Ureter (tissue), 1 donor: ENCODE measurements around the gene CCKAR. TPM values are rescaled to one million over a fixed set of nuclear protein-coding genes. Genes with fewer than 3 reads are reported as not detected.

ENCODE experiments used
- DNase-seq: peaks from one replicate; pipeline ENCODE4 v3.0.0-alpha.2; 2020; ENCODE audit warnings: low spot score
- total RNA-seq: library from RNA; stranded (reverse); gene quantifications from one replicate; pipeline ENCODE4 v1.2.4, GENCODE V29; 2023
- donor health status: DM: yes; HTN: yes; CAD: no.

CCKAR gene
- total RNA-seq, 1 donor from 2014 or later = not detected

DNA sequence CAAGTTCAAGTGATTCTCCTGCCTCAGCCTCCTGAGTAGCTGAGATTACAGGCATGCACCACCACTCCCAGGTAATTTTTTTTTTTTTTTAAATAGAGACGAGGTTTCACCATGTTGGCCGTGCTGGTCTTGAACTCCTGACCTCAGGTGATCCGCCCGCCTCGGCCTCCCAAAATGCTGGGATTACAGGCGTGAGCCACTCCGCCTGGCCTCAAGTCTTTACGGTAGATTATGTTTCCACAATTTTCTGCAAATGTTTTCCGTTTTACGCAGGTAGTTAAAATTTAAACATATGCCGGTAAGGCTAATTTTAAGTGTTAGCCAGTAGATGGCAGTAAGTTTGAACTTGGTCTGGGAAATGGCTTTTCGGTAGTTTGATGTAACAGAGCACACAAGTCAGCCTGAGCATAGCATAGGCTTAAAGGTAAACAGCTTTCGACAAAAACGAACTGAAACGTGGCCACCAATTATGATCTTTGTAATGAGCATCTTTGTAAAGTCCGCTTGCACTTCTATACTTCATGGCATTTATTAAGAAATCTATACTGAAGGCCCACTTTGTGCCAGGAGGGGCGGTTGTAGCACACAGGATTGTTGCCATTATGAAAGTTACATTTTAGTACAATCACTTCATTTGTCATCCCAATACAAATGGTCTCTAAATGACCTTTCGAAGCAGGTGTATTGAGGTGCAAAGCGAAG lies 31.1 kb downstream of the CCKAR start:
- no peak for DNase-seq

DNA sequence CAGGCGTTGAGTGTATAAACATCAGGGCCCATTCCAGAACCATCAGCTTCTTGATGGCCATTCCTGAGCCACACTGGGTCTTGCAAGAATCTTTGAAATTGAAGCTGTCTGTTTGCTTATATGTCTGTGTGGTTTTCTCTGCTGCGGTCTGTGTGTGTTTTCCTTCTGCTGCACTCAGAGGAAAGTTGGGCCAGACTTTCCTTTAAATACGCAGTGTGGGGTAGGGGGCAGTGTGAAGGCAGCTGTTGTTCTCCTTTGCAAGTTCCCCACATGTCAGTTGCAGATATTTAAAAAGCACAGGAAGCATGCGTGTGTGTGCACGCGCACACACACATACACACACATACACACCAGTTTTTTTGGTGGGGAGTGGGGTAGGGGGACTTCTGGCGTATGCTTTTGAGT lies 32.1 kb downstream of the CCKAR start:
- no peak for DNase-seq

DNA sequence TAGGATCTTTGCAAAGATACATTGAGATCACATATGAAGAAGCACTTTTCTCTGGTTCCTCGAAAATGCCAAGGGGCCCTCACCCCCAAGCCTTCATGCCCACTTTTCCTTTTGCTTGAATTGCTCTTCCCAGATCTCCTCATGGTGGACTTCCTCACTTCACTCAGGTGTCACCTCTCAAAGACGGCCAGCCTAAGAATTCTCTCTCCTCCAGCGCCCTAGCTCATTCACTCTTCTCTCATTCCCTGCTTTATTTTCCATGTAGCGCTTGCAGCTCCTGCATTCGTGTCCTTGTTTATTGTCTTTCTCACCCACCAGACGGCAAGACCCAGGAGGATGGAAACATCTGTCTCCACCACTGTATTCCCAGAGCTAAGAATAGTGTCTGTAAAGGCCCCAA lies 32.9 kb downstream of the CCKAR start:
- no peak for DNase-seq

DNA sequence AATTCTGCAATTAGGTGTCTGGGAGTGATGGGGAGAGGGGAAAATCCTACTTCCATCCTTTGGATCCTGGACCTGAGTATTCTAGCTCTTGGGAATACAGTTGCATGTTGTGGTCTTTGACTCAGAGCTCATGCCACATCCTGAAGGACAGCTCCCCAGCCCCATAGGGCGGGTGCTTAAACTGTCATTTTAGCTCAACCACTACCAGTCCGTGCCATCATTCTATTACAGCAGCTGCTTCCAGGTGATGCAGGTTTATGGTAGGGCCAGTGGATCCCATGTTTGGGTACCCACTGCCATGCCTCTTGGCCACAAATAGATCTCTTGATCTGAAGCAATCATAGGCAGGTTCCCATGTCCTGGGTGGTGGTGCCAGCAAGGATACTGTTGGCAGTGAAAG lies 34.7 kb downstream of the CCKAR start:
- no peak for DNase-seq

DNA sequence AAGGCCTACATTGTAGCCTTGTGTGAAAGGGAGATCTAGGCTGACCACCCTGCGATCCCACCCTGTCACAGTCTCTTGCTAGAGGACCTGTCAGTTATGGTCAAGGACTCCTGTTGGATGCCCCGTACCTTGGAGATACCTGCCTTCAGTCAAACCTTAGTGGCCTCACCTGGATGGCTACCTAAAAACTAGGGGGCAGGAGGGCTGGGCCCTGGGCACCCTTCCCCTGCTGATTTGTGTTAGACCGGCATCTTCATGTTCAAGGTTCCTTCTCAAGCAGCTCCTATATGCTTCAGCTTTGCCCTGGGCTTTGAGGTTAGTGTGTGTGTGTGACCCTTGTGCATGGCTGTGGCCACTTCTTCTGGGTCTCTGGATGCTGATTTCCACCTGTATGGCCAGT lies 35.3 kb downstream of the CCKAR start:
- DNase-seq = no peak

DNA sequence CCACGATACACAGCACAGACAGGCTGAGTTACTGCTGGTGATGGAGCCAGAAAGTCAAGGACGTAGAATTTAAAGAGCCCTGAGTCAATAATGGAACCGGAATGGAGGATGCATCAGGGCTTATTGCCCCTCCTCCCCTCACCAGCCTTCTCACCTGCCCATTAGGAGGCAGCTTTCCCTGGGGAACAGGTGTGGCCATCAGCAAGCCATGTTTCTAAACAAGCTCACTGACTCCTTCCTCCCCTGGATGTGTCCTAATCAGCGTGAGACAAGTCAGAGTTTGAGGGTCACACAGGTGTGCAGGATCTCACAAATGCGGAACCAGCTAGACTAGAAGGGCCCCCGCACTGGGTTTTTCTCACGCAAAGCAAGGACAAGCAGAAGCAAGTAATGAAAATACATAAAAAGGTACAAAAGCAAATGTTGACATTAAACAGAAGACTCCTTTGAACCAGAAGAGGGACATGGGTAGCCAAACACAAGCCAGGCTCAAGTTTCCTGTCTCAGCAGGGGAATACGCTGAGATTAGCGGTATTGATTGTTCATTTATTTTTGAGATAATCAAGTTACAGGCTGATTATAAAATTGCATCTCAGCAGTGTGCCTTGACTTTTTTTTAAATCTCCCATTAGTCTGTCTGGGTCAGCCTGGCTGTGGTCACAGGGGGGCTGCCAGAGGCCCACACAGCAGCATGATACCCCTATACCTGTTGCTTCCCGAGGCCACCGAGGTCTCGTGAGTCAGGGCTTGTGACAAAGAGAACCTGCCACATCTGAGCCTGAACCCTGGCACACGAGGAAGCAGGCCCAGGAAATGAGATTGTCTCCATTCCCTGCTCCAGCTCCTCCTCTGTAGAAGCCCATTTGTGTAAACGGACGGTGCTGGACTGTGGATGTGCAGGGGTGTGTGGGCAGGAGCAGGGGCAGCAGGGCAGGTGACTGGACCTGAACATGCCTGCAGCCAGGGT lies 37.4 kb downstream of the CCKAR start:
- DNase-seq = no peak

DNA sequence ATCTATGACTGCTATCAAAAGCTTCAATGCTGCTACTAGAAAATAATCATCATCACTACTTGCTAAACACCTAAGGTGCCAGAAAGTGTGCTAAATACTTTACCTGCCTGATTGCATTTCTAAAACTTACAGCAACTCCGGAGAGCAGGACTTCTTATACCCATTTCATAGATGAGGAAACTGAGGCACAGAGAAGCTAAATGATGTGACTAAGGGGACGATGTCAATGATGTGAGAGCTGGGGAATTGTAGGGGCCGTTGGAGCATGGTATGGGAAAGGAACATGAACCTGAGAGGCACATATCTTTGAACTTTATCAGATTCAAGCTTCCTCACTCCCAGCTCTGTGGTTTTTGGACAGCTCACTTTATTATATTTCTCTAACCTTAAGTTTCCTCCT lies 38.7 kb downstream of the CCKAR start:
- DNase-seq = no peak

DNA sequence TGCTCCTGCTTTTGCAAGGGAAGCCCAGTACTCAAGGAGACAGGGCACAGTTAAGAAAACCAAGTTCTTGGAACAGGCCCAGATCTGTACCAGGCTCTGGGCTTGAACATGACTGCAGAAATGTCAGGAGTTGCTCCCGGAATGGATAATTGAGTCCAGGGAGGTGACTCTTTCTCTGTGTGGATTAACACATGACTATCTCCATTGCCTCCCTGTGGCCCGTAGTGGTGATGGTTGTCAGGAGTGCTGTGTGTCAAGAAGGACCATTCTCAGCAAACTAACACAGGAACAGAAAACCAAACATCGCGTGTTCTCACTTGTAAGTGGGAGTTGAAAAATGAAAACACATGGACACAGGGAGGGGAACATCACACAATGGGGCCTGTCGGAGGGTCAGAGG lies 39.9 kb downstream of the CCKAR start:
- no peak for DNase-seq

DNA sequence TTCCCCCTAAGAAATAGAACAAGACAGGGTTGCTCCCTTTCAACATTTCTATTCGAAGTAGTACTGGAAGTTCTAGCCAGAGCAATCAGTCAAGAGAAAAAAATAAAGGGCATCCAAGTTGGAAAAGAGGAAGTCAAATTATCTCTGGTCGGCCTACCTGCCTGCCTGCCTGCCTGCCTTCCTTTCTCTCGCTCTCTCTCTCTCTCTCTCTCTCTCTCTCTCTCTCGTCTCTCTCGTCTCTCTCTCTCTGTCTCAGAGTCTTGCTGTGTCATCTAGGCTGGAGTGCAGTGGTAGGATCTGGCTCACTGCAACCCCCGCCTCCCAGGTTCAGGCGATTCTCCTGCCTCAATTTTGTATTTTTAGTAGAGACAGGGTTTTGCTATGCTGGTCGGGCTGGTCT lies 42.9 kb downstream of the CCKAR start:
- no peak for DNase-seq

DNA sequence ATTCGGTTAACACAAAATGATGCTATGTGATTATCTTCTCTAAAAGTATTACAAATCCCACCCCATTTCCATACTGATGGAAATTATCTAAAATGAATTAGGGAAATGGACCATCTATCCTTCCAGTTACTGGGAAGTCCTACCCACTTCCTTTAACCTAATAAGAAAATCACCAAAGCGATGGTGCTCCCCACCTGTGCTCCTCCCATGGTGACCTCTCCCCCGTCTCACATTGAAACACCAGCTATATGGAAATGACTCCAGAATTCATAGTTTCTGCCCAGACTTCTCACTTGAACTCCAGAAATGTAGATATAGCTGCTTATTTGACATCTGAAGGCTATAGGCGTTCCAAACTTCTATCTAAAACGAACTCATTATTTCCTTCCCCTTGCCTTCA lies 48.5 kb downstream of the CCKAR start:
- no peak for DNase-seq

DNA sequence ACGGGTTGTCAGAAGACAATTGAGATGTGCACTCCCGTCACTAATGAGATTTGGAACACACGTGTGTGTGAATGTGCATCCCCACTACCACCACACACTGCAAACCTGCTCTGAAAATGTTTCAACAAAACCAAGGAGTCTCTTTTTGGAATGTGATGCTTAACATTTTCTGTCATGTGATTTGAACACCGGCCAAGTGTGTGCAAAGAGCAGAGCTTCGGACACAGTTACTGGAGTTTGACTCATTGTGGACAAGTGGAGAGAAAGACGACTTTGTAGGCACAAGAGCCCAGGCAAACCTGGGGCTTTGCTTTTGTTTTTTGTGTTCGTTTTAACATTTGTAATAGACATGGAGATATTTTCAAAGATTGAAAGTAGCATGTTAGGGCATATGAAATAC lies 49.2 kb downstream of the CCKAR start:
- no peak for DNase-seq

DNA sequence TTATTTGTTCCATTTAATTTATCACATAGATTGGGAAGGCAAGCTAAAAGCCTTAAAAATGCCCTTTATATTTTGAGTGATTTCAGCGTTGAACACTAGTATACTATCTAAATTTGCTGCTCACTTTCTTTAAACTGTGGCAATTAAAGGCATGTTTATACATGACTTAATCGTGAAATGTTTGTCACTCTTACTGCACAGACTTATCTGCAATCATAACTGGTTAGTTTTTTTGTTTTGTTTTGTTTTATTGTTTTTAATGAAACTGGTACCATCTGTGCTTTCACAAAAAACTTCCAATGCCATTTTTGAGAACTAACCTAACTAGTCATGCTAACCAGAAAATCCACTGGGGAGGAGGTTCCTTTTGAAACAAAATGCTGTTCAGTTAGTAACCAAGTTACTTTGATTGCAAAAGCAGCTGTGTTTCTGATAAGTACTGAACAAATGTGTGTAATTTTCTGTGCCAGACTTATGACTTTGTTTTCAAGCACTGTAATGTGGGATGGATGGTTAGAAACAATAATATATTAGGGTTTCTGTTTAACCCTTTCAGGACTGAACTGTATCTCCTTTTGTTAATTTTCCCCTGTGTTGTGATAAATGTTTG lies 56.1 kb downstream of the CCKAR start:
- no peak for DNase-seq

DNA sequence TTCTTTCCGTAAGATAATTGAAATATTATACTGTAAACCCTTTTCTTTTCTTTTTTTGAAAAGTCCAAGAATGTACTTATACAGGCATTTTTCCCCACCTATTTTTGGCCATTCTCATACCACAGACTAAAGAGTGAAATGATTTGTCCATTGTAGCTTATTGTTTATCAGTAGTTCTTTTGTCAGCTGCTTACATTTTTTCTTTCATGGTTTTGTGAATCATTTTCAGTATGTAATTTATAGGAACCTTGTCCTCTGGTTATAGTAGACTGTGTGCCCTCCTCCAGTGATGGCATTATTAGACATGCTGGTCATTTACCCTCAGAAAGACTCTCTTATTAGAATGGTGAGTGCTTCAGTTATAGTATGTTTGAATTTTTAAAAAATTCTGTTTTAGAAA lies 56.7 kb downstream of the CCKAR start:
- no peak for DNase-seq

DNA sequence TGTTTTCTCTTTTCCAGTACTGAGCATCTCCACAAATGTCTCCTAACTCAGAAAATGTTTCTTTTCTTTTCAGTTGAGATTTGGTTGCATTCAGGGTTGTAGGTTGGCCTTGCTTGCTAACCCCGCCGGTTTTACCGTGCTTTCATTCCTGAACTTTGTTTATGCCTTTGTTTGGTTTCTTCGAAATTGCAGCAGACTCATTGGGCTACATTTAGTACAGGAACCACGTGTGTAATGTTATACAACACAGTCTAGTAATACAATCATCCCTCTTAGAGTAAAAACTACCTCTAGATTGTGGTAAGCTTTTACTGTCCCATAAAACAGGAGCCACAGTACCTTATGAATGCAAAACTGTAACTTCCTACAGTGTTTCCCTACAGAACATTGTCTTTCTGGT lies 57.9 kb downstream of the CCKAR start:
- no peak for DNase-seq

DNA sequence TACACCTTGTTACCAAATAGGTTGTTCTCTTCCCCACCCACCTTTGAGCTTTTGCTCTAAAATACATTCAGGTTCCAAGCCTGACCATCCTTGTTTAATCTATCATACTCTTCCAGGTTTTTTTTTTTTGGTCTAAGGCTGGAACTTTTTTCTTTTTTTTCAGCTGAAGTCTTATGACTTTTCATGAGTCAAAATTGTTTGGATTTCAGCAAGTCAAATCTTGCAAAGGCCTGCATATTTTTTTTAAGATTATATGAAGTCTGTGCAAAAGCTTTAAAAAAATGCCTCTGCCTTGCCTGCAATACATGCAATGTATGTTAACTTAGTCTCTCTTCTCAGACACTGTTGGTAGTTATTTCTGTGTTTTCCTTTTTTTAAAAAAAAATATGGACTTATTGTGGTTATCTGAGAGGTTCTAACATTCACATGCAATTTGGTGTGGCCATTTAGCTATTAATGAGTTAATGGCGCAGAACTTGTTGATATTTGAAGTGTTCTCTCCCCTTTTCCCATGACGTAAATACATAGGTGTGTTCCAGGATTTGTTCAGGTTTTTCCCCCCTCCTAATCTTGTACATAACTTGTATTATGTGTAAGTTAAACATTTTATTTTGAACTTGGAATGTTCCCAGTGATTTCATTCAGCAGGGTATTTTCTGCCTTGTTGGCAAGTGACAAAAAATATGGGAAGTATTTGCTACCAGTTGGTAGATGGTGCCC lies 58.7 kb downstream of the CCKAR start:
- DNase-seq = no peak

Other genes starting within 250 kb of the CCKAR start
- 73.3 TPM for gene RBPJ, start 169.5 kb downstream of the CCKAR start, total RNA-seq
- gene TBC1D19, start 93.6 kb upstream of the CCKAR start, total RNA-seq = 17.0 TPM